D721Med (cell line): ENCODE measurements around the gene DOCK3.

Source experiments
- DNase-seq: peaks from one replicate; pipeline ENCODE4 v3.0.0; 2011; ENCODE audit warnings: low spot score; ENCODE audit not compliant: insufficient read length
- FAIRE-seq: peaks from 2 replicates; lab custom pipeline; 2011; peaks lifted over from hg19 to GRCh38; lab: Jason Lieb, UNC
- CTCF ChIP-seq: IDR thresholded peaks from 2 replicates; pipeline ENCODE4 v1.5.1; 2012; ENCODE audit warnings: mild to moderate bottlenecking, control low read depth; ENCODE audit not compliant: insufficient read depth; ENCODE audit errors: missing control alignments

DOCK3 gene

DNA sequence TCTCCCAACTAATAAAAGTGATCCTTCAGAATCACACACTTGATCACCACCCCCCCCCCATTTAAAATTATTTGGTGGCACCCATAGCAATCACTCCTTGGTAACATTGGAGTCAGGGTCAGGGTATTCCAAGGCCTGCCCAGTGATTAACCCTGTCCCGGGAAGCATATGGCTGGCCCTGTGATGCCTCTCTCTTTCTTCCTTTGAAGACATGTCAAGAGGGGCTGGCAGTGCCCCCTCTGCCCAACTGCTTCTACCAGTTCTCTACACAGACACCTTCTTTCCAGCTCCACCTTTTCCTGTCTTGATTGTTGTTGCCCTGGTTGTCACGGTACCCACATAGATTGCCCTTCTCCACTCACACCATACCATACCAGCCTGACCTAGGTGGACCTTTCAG, 679.4 kb downstream of the DOCK3 start:
- no peak for TF ChIP-seq CTCF
- DNase-seq: no peak
- no peak for FAIRE-seq

DNA sequence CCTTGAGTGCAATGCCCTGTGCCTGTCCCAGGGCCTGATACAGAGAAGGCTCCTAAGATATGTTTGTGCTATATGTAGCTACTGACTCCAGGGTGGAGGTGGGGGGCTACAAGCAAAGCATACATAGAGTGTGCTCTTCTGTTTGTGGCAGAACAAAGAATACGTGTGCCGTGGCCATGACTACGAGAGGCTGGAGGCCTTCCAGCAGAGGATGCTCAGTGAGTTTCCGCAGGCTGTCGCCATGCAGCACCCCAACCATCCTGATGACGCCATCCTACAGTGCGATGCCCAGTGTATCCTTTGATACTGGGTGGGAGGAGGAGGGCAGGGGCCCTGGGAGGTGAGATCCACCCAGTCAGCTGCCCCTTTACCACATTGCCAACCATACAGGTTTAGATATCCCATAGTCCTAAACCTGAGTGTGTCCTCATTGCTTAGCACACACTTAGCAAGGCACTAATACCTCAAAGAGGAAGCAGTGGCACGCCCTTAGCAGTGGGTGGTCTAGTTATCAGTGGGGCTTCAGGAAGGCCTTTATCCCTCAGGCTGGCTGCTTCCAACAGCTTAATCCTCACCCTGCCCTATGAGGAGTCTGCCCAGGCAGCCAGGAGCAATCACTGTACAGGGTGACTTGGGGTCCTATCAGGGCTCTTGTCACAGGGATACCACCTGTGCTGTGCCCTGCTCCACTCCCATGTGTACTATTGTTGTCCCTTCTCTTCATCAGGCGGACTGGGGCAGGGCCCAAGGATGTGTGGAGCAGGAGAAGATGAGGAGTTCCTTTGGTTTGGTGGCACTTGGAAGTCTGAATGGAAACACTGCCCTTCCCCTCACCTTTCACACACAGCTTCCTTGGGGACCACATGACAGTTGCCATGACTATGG, 680.2 kb downstream of the DOCK3 start:
- no peak for FAIRE-seq
- no peak for DNase-seq
- TF ChIP-seq CTCF: no peak

GRCh38 chr3:51355891-51356578, 681.3 kb downstream of the DOCK3 start:
- DNase-seq (no peak), FAIRE-seq (no peak)

DNA sequence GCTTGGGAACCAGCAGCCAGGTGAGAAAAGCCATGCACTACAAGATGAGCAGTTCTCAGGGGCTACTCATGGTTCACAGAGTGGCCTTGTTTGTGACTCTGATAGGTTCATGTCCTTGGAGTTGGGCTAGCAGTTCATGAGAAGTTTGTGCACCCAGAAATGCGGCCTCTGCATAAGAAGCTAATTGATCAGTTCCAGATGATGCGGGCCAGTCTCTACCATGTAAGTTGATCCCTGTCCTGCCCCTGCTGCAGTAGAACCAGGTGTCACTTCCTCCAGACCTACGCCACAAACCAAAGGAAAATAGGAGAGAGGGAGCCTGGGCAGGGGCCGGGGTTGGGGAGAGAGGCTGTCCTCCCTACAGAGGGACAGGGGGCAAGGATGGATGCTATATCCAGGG, 683.1 kb downstream of the DOCK3 start:
- no peak for DNase-seq
- TF ChIP-seq CTCF: no peak
- FAIRE-seq: no peak

More at GRCh38 chr3:51355891-51356578, 681.3 kb downstream of the DOCK3 start:
- no peak for TF ChIP-seq CTCF

DNA sequence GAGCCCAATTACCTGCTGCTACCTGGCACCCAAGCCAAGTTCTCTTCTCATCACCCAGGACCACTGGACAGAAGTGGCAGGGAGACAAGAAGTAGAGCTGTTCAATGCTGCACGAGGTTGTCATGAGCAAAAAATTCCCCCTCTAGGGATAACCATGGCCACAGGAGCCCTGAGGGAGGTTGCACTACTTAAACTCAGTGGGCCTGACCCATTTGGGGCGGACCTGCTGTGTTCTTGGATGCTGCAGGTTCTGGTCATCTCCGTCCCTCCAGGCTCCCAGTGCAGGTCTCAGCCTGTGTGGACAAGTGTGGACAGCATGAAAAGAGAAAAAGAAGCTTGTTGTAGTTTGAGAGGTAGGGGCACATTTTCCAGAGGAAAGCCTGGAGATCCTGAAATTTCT, 684.3 kb downstream of the DOCK3 start:
- FAIRE-seq: no peak
- no peak for DNase-seq
- TF ChIP-seq CTCF: no peak

DNA sequence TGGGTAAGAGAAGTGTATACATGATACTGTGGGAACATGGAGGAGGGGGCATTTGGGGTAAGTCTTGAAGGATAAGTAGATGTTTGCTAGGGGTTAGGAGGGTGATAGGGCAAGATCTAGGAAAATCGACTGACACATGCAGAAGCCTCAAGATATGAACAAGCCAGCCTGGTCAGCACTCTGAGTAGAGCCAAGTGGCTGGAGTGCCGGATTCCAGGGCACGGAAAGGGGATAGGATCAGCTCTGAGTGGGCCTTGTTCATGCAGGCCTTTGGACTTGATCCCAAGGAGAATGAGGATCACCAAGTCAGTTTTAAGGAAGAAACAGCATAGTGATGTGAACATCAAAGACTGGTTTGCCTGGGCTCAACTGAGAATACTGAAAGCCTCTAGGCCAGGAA, 686.1 kb downstream of the DOCK3 start:
- DNase-seq (no peak), FAIRE-seq (no peak)
- TF ChIP-seq CTCF: no peak

GRCh38 chr3:51361746-51362145, 687.0 kb downstream of the DOCK3 start:
- FAIRE-seq (no peak), DNase-seq (no peak)
- TF ChIP-seq CTCF: no peak
